ENCODE data around the gene RHOF.
A peak's percentile ranks its signal among the peaks of the same experiment; 100 is the strongest.

RHOF gene

GRCh38 chr12:121793440-121793837 lies at the start of gene RHOF:
TSS of gene RHOF (minus strand) at chr12:121793688. CDS start at chr12:121793633, 55 bp downstream.
- DNase-seq, result peak; percentile 82

GRCh38 chr12:121839993-121840761 lies 46.7 kb upstream of the RHOF start:
- DNase-seq, result no peak

GRCh38 chr12:121839106-121839992 lies 45.9 kb upstream of the RHOF start:
- DNase-seq, result peak; percentile 100

DNA sequence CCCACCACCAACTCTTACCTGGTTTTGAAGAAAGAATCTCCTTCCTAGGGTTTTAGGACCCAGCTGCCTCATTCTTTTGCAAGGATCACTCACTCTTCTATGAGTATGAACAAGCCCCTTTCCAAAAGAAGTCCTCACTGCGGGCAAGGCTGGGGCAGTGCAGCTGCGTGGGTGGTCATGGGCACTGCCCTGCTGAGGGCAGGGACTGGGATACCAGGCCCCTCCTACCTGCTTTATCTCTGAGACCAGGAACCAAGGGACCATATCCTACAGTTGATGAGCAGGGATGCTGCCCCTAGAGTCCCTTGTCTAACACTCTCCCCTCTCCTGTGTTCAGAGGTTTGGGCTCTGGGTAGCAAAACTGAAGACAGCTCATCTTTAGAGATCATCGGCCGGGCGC lies 44.6 kb upstream of the RHOF start:
- DNase-seq, result no peak

DNA sequence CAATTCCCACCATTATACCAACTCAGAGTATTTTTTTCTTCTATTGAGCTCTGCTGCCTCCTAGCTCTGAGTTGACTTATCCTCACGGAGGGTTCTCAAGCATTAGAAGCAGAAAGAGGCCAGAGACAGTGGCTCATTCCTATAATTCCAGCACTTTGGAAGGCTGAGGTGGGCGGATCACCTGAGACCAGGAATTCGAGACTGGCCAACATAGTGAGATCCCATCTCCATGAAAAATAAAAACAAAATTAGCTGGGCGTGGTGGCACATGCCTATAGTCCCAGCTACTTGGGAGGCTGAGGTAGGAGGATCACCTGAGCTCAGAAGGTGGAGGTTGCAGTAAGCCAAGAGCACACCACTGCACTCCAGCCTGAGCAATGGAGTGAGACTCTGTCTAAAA lies 44.2 kb upstream of the RHOF start:
- DNase-seq, result no peak

DNA sequence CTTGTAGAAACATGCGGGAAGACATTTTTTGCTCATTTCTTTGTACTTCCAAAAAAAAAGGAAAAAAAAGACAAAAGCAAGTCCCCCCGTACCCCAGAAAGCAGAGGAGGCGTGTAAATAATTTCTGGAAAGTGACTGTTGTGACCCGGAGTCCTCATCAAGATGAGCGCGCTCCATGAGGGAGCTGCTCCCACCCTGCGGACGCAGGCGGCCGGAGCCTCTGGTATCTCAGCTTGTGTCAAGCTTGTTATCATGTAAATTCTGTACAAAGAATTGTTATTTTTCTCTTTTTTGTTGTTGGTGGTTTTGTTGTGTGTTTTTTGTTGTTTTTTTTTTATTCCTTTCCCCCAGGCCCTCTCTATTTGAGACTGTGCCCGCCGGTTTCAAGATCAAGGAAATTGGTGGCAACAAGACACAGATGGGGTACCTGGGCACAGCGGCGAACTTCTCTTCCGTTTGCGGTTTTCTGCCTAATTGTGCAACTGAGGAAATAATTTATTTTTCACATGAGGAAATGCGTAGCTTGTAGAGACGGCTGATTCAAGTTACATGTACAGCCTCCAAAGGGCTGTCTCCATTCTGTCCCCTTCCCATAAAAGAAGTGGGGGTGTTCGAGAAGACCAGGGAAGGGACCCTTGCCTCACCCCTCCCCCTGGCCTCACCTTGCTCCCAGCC lies 38.2 kb upstream of the RHOF start:
- DNase-seq, result no peak

DNA sequence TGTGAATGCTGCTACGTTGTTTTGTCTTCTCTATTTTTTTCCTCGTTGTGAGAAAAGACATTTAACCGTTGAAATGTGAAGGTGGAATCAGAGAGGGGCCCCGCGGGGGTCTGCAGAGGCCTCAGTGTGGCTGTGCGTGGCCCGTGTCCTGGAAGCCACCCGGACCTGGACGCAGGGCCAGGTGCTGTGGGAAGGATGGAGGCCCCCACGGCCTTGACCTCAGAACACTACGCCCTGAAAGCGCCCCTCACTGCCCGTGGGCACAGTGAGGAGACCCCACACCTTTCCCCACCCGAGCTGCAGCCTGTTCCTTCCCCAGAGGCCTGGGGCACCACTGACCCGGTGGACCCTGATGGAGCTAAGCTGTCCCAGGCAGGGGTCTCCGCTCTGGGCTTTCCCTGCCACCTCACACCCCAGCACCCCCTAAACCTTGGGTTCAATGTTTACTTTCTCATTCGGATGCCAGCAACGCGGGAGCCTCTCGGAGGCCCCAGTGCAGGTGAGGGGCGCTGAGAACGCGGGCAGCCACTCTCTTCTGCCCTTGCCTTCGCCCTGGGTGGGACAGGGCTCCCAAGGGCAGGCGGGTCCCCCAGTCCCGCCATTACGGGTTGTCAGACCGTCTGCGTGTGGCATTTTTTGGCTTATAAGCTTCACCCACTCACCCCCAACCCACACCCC lies 37.2 kb upstream of the RHOF start:
- DNase-seq, result no peak

DNA sequence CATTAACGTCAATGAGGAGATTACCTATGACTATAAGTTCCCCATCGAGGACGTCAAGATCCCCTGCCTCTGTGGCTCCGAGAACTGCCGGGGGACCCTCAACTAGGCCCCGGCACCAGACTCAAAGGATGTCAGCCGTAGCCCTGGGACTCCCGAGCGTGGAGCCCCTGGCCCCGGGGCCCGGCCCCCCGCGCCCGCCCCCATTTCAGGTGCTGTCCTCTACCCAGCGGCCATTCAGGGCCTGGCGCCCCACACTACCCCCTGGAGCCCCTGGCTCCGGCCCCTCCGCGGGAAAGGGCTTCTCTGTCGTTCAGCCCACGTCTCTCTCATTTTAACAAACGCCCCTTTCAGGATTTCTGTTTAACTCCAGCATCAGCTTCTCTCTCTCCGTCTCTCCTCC lies 36.6 kb upstream of the RHOF start:
- DNase-seq, result no peak

DNA sequence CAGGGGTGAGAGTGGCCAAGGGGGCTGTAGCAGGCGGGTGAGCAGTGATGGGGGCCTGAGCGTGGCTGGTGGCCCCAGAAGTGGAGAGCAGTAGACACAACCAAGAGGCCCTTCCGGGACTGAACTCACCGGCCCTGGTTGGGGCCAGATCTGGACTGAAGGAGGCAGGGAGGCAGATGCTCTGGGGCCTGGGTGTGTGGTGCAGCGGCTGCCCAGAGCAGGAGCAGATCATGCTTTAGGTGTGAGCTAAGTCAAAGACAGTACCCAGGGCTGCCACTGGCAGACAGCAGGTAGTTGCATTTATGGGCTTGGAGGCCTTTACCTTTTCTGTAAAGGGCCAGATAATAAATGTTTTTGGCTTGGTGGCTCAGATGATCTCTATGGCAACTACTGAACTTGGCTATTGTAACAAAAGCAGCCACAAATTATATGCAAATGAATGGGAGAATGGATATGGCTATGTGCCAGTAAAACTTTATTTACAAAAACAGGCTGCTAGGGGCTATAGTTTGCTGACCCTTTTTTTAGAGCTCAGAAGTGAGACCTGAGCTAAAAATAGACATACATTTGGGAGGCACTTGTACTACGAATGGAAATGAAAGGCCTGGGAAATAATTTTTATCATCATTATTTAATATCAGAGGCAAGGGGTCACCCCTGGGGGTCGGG lies 35.9 kb upstream of the RHOF start:
- DNase-seq, result no peak

DNA sequence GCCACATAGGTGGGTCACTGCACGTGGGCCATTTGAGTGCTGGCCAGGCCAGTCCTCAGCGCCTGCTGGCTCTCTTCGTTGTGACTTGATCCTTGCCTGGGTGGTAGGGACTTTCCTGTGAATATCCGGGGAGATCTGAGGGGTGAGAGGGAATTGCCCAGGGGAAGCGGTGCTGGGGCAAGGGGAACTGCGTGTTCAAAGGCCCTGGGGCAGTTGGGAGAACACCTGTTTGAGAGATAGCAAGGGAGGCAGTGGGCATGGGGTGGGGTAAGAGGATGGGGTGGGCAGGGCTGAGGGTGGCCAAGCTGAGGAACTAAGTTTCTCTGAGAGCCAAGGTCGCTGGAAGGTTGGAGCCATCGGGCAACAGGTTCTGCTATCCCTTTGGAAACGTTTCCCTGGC lies 35.3 kb upstream of the RHOF start:
- DNase-seq, result no peak

- DNase-seq, result no peak
These were observed 34.8 kb upstream of the RHOF start for GRCh38 chr12:121828306-121828705.

GRCh38 chr12:121827351-121828099 lies 34.0 kb upstream of the RHOF start:
- DNase-seq, result no peak

DNA sequence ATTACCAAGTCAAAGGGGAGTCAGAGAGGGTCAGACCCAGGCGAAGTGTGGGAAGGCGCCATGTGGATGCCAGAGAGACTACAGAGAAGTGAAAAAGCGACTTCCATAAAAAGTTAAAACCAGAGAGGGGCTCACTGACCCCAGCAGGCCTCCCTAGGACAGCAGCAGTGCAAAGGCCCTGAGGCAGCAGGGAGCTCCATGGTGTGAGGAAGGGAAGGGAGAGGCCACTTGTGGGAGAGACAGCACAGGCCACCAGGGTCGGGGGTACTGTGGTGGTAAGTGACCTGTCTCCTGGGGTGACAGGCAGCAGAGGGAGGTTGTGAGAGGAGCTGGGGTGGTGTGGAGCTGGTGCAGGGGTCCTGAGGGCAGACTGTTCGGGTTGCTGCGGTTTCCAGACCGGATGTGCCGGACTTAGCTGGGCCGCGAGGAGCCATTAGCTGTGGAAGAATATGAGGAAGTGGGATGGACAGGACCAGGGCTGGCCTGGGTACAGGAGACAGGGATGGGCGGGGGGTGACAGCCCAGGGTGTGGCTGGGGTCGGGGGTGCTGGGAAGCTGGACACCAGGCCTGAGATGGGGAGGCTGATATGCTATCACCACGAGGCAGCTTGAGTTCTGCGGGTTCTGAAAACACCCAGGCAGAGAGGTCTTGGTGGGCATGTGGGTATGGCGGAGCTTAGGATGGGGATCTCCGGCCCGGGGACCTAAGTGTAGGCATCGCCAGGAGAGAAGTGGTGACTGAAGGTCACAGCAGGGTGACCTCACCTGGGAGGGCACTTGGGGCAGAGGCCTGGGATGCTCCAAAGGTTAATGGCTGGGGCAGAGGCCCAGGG lies 33.0 kb upstream of the RHOF start:
- no peak for DNase-seq

GRCh38 chr12:121825041-121825523 lies 31.6 kb upstream of the RHOF start:
- no peak for DNase-seq

DNA sequence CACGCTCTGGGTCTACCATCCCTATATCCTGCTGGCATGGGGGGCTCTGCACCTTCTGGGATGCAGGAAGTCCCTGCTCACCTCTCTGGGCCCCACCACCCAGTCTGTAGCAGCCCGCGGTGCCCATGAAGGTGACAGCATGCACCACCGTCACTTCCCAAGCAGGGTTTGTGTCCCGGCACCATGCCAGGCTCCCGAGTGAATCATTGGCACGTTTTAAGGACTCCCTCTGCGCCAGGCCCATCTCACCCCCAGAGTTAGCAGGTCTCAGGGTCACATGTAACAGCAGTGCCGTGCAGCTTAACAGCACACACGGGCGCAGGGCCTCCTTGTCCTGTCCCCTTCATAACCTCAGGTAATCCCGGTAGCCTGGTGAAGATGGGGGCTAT lies 30.2 kb upstream of the RHOF start:
- DNase-seq, result no peak

DNA sequence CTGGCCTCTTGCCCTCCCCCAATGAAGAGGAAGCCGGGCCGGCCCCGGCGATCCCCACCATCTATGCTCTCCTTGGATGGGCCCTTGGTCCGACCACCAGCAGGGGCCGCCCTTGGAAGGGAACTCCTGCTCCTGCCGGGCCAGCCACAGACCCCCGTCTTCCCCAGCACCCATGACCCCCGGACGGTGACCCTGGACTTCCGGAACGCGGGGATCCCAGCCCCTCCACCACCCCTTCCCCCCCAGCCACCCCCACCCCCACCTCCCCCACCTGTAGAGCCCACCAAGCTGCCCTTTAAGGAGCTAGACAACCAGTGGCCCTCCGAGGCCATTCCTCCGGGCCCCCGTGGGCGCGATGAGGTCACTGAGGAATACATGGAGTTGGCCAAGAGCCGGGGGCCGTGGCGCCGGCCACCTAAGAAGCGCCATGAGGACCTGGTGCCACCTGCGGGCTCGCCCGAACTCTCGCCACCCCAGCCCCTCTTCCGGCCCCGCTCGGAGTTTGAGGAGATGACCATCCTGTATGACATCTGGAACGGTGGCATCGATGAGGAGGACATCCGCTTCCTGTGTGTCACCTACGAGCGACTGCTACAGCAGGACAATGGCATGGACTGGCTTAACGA lies 29.7 kb upstream of the RHOF start:
- DNase-seq, result no peak

GRCh38 chr12:121822393-121823100 lies 29.1 kb upstream of the RHOF start:
- no peak for DNase-seq

- no peak for DNase-seq
These were observed 26.6 kb upstream of the RHOF start for GRCh38 chr12:121820056-121820455.

- DNase-seq, result no peak
These were observed 25.9 kb upstream of the RHOF start for GRCh38 chr12:121819212-121819949.

Data from activated CD4-positive, alpha-beta T cell treated with anti-CD3 and anti-CD28 coated beads for 48 hours (primary cell).